Measurements from ENCODE around the gene SLC10A7. TPM values are rescaled to one million over a fixed set of nuclear protein-coding genes. Genes with fewer than 3 reads are reported as not detected.

Gene SLC10A7
- total and polyA plus RNA-seq, 9 donors, result 4.0 to 12.4 (median 9.7) TPM

DNA sequence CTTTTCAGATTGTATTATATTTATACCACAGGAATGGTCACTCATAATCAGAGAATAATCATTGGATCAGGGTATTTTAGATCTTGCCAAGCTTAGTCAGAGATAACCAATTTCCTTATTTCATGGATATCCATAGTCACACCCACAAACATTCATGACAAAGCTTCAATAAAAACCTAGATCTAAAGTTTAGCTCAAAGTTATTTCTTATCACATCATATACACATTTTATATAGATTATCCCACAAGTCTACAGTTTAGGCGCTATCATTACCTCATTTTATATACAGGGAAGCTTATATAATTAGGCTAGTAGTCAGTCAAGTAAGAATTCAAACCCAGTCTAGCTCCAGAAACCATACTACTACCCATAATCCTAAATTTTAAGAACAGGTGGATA is 82.3 kb downstream of the SLC10A7 start:
- no peak for DNase-seq
- no peak overlapping the region for H3K27ac ChIP-seq
- 97 to 100% (median 100%) methylated on average over 1 of the region's 1 CpG for WGBS, 3 donors
- TF ChIP-seq EP300 (IDR thresholded peaks at IDR 0.05), result no peak
- no peak for TF ChIP-seq POLR2A (IDR thresholded peaks at IDR 0.05)
- TF ChIP-seq, protein P1, sequence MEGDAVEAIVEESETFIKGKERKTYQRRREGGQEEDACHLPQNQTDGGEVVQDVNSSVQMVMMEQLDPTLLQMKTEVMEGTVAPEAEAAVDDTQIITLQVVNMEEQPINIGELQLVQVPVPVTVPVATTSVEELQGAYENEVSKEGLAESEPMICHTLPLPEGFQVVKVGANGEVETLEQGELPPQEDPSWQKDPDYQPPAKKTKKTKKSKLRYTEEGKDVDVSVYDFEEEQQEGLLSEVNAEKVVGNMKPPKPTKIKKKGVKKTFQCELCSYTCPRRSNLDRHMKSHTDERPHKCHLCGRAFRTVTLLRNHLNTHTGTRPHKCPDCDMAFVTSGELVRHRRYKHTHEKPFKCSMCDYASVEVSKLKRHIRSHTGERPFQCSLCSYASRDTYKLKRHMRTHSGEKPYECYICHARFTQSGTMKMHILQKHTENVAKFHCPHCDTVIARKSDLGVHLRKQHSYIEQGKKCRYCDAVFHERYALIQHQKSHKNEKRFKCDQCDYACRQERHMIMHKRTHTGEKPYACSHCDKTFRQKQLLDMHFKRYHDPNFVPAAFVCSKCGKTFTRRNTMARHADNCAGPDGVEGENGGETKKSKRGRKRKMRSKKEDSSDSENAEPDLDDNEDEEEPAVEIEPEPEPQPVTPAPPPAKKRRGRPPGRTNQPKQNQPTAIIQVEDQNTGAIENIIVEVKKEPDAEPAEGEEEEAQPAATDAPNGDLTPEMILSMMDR (IDR thresholded peaks at IDR 0.05), result no peak
- H3K36me3 ChIP-seq, result no peaks in the 10 kb centered on the region
- intact Hi-C loops (cut with DNase I), result no loop called here
- no peak overlapping the region for H3K4me3 ChIP-seq
- no peaks in the 10 kb centered on the region for H3K4me1 ChIP-seq (ENCODE audit: insufficient read depth)
- no peaks in the 10 kb centered on the region for H3K27me3 ChIP-seq
- H3K9me3 ChIP-seq, result no peaks in the 10 kb centered on the region

DNA sequence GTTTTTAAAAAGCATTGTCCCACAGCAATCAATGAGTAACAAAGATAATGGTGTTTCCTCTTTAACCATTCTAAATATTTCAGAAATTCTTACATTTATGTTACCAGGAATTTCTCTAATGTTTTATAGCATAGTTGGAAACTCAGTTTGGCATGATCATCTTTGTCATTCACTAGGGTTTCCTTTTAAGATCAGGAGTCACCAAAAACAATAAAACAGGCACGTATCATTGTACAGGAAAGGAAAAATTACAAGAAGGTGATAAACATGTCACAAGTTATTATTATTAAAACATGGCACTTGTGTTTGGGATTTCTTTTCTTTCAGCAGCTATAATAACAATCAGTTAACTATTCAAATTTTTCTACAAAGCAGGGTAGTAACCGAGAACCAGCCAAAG is 84.0 kb downstream of the SLC10A7 start:
- no peaks in the 10 kb centered on the region for H3K9me3 ChIP-seq
- H3K36me3 ChIP-seq, result no peaks in the 10 kb centered on the region
- H3K4me1 ChIP-seq (ENCODE audit: insufficient read depth), result no peaks in the 10 kb centered on the region
- no peak for DNase-seq
- TF ChIP-seq POLR2A (IDR thresholded peaks at IDR 0.05), result no peak
- TF ChIP-seq, protein P1 (IDR thresholded peaks at IDR 0.05), result no peak
- TF ChIP-seq EP300 (IDR thresholded peaks at IDR 0.05), result no peak
- intact Hi-C loops (cut with DNase I), result no loop called here
- no peak overlapping the region for H3K4me3 ChIP-seq
- H3K27me3 ChIP-seq, result no peaks in the 10 kb centered on the region
- H3K27ac ChIP-seq, result no peak overlapping the region
- WGBS, 3 donors, result 37 to 50% (median 47%) methylated on average over 2 of the region's 2 CpGs

- DNase-seq, result no peak
- 89 to 90% (median 89%) methylated on average over 4 of the region's 4 CpGs for WGBS, 3 donors
- H3K4me3 ChIP-seq, result no peak overlapping the region
- H3K36me3 ChIP-seq, result no peaks in the 10 kb centered on the region
- no peaks in the 10 kb centered on the region for H3K9me3 ChIP-seq
- TF ChIP-seq EP300 (IDR thresholded peaks at IDR 0.05), result no peak
- TF ChIP-seq, protein P1 (IDR thresholded peaks at IDR 0.05), result no peak
- TF ChIP-seq POLR2A (IDR thresholded peaks at IDR 0.05), result no peak
- no peaks in the 10 kb centered on the region for H3K27me3 ChIP-seq
- intact Hi-C loops (cut with DNase I), result no loop called here
- no peak overlapping the region for H3K27ac ChIP-seq
- no peaks in the 10 kb centered on the region for H3K4me1 ChIP-seq (ENCODE audit: insufficient read depth)
Observed at GRCh38 chr4:146436423-146437162, 85.1 kb downstream of the SLC10A7 start.

- TF ChIP-seq, protein P1 (IDR thresholded peaks at IDR 0.05), result no peak
- no peak for TF ChIP-seq EP300 (IDR thresholded peaks at IDR 0.05)
- no peak for TF ChIP-seq POLR2A (IDR thresholded peaks at IDR 0.05)
- intact Hi-C loops (cut with DNase I), result no loop called here
Observed at GRCh38 chr4:146435962-146436361, 85.8 kb downstream of the SLC10A7 start.

More at GRCh38 chr4:146435962-146436361, 85.8 kb downstream of the SLC10A7 start:
- Histone ChIP-seq H3K27me3 (no peaks in the 10 kb centered on the region), H3K4me3 (no peak overlapping the region), H3K9me3 (no peaks in the 10 kb centered on the region), H3K27ac (no peak overlapping the region), H3K4me1 (ENCODE audit: insufficient read depth) (no peaks in the 10 kb centered on the region), H3K36me3 (no peaks in the 10 kb centered on the region)
- no peak for DNase-seq

Measured in ovary (tissue), 9 donors.